Activated effector memory CD4-positive, alpha-beta T cell treated with Interleukin-2 at 50 U/mL for 16 hours (primary cell): ENCODE measurements around the gene NKD1.

Experiments
- DNase-seq: peaks from one replicate; pipeline ENCODE4 v3.0.0-alpha.2; 2020

NKD1 gene

GRCh38 chr16:50678531-50678930 is 130.3 kb downstream of the NKD1 start:
- DNase-seq = no peak

DNA sequence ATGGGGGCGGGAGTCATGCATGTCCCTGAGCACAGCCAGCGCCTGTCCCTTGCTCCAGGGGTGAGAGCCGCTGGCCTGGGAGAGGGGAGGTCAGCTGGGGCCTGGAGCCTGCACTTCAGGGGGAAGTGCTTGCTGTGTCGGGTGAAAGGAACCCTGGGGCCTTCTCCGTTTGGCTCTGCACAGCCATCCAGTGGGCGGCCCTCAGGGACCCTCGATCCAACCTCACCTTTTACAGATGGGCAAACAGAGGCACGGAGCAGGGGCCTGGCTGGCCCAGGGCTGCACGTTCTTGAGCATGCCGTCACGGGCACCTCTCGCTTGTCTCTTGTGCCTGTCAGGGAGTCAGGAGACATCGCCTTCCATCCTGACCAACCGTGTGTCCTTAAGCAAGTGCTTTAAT is 131.1 kb downstream of the NKD1 start:
- no peak for DNase-seq

DNA sequence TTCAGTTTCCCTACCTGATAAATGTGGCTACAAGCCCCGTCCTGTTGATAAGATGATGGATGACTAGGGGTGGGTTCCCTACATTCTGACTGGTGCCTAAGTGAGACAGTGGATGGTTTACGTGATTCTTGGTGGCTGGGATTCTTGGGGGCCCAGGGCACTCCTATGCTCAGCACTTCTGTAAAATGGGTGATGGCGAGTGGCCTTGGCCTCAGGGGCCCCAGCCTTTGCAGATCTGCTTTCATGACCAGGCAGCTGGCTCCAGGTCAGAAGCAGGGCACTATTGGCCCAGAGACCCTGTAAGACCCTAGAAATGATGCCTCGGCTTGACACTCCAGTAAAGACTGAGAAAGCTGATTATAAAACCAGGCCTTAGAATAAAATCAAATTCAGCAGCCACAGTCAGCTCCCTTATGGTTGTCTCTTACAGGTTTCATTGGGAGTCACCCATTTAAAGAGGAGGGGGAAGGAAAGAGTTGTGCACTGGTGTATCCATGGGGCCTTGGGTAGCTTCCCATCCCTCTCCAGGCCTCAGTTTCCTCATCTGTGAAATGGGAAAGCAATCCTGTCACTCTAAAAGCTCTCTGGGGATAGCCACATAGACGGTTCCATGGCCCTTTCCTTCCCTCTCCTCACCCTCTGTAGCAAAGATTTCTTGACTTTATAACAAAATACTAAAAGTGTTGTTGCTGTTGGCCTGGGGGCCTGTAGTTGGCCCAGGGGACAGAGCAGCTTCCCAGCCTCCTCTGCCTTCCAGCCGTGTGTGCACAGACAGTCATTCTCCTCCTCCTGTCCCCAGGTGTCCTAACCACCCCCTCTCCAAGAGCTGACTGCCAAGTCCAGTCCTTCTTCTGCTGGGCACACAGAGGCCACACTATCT is 131.7 kb downstream of the NKD1 start:
- no peak for DNase-seq

DNA sequence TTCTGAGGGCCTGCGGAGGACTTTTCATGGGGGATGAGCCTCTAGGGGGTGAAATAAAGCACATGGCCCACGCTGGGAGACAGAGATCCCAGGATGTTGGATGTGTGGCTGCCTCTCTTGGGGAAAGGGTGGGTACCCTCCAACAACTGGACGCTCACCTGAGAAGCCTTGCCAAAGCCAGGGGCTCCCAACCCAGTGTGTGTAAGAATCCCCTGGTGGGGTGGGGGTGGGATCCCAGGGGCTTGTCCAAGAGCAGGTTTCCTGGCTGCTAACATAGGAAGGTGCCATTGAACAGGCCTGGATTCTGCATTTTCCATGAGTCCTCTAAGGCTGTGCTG is 132.3 kb downstream of the NKD1 start:
- no peak for DNase-seq

DNA sequence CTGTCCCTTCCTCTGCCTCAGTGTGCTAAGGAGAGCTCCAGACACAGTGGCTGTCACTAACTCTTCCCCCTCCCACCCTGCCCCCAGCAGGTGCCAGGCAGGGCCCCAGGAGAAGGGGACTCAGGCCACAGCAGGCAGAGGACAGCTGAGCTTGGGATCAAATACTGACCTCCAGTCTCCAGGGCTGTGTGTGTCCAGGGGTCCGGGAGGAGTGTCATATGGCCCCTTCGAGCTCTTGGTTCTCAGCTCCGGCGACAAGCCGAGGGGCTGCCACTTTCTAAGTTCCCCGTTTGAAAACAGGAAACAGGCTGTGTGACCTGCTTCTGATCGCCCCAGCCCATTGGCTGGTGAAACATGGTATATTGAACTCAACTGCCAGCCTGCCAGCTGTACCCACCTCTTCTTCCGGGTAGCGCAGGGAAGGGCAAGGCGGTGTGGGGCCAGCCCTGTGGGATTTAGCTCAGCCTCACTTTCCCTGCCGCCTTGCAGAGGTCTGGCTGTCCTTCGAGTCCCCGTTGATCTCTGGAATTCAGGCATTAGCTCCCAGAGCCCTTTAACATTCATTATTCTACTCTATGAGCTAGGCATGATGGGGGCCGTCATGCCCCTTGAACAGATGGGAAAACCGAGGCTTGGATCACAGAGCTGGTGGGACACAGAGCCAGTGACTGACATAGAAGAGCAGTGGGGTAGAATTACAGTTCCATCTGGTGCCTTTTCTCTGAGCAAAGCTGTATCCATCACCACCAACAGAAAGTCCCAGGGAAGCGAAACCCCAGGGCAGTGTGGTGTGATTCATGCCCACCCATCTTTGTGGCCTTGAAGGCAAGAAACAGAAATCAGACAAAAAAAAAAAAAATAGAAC is 133.1 kb downstream of the NKD1 start, which contains the start of gene SNX20:
Gene SNX20 (minus strand): TSS at position 292 of the 865 bp plus-strand sequence. CDS start 3,786 bp downstream, outside the sequence.
- DNase-seq = peak; percentile 65

GRCh38 chr16:50683689-50684374 is 135.6 kb downstream of the NKD1 start:
- peak; percentile 43 for DNase-seq

DNA sequence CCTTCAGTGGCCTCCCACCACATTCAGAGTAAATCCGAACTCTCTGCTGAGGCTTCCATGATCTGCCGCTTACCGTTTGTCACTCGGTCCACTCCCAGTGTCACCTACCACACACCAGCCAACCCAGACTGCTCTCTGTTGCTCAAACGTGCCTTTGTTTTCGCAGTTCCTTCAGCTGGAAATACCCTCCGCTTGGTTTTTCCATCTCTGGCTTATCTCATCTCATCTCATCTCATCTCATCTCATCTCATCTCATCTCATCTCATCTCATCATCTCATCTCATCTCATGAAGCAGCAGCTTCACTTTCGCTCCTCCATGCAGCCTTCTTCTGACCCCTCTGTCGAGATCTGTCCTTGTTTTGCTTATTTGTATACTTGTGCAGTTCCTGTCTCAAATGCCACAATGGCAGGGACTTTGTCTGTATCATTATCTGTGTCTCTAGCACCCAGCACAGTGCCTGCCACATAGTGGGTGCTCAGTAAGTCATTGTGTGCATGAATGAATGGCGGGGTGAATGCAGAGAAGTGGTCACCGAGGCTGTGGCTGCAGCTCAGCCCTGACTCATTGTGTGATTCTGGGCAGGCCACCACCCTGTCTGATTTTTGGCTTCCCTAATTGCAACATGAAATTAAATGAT is 136.7 kb downstream of the NKD1 start:
- no peak for DNase-seq

DNA sequence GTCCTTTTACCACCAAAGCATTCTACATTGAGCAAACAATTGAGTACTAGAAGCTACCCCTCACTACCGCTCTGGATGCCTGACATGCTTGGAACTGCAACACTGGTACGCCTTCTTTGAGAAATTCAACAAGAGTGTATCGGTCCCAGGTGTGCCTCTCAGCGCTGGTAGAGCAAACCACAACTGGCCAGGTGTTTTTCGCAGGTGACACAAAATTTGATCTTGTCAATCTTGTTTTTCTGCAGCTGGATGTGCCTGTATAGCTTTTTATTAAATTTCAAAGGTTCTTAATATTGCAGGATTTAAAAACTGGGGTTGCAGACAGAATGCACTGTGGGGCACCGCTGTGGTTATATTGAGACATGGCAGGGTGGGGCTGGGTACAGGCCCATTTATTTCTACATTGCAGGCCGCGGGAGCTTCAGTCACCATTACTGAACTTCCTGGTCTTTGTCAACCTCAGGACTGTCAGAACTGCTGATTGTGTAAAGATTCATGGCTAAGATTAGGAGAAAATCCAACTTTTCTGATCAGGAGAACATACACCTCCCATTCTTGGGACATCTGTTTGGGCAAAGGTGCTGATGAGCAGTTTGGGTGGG is 137.4 kb downstream of the NKD1 start:
- DNase-seq = no peak

GRCh38 chr16:50688083-50688482 is 139.9 kb downstream of the NKD1 start:
- no peak for DNase-seq

- DNase-seq = no peak
Observed at GRCh38 chr16:50688867-50689266, 140.7 kb downstream of the NKD1 start.

- DNase-seq = no peak
Observed at GRCh38 chr16:50690177-50690576, 142.0 kb downstream of the NKD1 start.

GRCh38 chr16:50692644-50692998 is 144.4 kb downstream of the NKD1 start:
- DNase-seq = no peak

- DNase-seq = no peak
Observed at GRCh38 chr16:50692999-50693781, 145.0 kb downstream of the NKD1 start, which contains the start of gene NOD2. Gene NOD2 (plus strand): TSS chr16:50693606. CDS start chr16:50699496, 5,890 bp downstream.

DNA sequence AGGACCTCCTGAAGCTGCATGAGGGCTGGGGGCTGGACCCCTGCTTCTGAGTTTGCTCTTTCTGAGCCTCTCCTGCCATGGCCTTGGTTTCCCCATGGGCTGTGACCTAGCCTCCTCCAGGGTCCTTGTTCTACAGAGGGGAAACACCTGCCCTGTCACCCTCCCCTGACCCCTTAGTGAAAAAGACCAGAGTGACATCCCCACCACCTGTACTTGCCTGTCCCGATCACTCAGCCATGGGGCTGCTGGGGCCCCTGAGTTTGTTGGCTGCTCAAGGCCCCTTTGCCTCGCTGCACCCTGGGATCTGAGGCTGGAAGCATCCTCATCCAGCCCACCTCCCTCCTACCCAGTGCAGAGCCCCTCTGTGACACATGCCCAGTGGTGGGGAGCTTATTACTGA is 146.0 kb downstream of the NKD1 start:
- no peak for DNase-seq

DNA sequence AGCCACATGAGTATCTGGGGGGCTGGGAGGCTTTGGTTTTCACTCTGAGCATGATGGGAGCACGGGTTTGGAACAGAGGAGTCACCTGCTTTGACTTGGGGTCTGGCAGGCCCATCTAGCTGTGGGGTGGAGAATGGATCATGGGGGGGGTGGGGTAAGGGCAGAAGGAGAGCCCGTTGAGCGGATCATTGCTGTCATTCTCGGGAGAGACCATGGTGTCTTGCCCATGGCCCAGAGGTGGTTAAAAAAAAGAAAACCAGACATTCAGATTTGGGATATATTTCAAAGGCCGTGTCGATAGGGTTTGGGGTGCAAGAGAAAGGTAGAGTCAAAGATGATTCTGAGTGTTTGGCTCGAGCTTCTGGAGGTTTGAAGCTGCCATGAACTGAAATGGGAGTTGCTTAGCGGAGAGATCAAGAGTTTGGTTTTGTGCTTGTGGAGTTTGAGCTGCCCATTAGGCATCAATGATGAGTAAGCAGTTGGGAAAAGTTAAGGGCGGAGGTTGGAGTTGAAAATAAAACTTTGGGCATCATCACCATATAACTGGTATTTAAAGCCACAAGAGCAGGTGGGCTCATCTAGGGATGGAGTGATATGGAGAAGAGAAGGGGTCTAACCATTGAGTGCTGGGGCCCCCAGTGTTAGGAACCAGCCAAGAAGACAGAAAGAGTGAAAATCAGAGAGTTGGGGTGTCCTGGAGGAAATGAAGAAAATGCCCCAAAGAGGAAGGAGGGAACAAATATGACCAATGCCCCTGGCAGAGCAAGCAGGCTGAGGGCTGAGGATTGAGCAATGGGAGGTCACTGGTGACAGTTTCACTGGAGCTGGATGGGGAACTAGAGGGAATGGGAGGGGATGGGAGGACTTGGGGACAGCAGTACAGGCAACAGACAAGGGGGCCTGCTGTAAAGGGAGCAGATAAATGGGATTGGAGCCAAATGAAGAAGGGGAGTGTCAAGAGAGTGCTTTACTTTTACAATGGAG is 147.1 kb downstream of the NKD1 start:
- no peak for DNase-seq

DNA sequence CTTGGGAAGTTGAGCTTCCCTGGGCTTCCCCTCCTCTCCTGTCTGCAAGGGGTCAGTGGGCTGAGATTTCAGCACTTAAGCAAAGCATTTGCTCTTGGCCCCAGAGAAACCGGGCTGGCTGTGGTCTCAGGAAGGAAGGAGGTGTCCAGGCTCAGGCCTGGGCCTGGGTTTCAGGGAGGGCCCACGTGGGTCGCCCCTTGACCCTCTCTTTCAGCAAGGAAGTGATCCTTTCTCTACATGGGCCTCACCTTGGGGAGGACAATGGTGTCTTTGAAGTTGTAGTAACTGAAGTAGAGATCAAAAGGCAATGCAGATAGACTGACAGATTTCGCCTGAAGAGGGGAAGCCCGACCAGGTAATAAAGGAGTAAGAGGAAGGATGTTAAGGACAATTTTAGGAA is 147.9 kb downstream of the NKD1 start:
- no peak for DNase-seq

DNA sequence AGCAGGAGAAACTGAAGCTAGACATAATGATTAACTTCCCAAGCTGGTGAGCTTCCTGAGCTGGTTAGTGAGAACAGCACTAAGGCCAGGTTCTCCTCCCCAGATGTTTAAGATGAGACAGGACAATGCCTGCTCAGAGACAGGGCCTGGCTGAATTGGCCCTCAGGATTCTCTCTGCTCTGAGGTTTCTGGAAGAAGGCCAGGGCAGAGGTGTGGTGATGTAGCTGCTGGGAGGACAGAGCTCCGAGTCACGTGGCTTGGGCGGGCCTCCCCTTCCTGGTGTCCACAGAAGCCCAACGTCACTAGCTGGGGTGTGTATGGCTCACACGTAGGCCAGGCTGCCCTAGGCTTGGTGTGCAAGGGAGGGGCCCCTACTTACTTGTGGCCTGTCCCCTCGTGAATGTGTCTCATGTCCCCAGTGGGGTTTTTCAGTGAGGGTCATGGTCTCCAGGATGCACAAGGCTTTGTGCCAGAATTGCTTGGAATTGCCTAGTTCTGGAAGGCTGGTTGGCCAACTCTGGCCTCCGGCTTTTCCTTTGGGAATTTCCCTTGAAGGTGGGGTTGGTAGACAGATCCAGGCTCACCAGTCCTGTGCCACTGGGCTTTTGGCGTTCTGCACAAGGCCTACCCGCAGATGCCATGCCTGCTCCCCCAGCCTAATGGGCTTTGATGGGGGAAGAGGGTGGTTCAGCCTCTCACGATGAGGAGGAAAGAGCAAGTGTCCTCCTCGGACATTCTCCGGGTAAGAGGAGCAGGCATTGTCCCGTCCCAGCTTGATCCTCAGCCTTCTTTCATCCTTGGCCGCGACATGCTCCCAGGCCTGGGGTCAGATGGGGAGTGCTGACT is 148.6 kb downstream of the NKD1 start:
- DNase-seq = peak; percentile 50

- no peak for DNase-seq
Observed at GRCh38 chr16:50697421-50697715, 149.2 kb downstream of the NKD1 start.
